Measurements from ENCODE around the gene CDC37L1. TPM values are rescaled to one million over a fixed set of nuclear protein-coding genes. Genes with fewer than 3 reads are reported as not detected.

Gene CDC37L1
- 31.0 and 34.0 TPM in 2 replicates for total RNA-seq

DNA sequence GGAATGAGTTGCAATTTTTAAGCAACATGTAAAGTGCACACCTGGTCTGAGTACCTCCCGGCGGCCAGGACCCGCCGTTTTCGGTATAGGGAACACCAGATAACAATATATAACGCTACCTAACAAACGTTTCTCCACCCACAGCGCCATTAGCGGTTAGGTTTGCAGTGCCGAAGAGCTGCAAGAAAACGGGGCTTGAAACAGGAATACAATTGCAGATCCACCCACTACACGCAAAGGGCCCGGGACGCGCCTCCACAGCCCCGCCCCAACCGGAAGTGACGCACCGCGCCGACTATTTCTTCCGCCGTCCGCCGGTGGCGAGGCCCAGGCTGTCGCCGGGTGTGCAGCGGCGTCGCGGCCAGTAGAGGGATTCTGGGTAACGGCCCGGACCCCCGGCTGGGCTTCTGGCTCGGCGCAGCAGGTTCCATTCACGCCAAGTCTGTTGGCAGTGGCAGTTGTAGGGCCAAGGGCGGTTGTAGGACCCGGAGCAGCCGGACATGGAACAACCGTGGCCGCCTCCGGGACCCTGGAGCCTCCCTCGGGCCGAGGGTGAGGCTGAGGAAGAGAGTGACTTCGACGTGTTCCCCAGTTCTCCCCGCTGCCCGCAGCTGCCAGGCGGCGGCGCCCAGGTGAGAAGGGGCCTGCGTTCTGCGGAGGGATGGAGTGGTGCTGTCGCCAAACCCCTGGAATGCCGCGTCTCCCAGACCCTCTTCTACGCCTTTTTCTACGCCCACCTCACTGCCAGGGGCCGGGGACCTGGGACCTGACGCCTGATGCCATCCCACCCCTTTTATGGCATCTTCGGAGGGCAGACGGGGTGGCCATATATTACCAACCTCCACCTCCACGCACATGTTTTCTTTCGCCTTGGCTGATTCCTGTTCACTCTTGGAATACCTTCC, at the start of gene CDC37L1:
Gene CDC37L1, plus strand, starts transcription at position 302 of the 905 bp plus-strand sequence. Its CDS starts 199 bp downstream, at position 501.

DNA sequence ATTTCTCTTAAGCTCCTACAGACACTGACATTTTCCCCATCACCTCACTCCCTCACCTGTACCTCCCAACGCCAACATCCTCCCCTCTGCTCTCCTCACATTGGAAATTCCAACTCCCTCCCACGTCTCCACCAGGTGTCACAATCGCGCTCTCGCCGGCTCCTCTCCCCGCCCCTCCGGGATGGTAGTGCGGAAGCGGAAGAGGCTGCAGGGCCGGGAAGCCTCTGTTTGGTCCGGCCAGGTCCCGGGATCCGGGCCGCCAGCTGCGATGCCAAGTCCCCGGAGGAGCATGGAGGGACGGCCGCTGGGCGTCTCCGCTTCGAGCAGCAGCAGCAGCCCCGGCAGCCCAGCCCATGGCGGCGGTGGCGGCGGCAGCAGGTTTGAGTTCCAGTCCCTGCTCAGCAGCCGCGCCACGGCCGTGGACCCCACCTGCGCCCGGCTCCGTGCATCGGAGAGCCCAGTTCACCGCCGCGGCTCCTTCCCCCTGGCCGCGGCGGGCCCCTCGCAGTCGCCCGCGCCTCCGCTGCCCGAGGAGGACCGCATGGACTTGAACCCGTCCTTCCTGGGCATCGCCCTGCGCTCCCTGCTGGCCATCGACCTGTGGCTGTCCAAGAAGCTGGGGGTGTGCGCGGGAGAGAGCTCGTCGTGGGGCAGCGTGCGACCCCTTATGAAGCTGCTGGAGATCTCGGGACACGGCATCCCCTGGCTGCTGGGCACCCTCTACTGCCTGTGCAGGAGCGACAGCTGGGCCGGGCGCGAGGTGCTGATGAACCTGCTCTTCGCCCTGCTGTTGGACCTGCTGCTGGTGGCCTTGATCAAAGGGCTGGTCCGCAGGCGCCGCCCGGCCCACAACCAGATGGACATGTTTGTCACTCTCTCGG, 17.0 kb upstream of the CDC37L1 start, which contains the start of gene PLPP6:
Gene PLPP6, plus strand, starts transcription at position 187 of the 881 bp plus-strand sequence. Its CDS starts 82 bp downstream, at position 269.

DNA sequence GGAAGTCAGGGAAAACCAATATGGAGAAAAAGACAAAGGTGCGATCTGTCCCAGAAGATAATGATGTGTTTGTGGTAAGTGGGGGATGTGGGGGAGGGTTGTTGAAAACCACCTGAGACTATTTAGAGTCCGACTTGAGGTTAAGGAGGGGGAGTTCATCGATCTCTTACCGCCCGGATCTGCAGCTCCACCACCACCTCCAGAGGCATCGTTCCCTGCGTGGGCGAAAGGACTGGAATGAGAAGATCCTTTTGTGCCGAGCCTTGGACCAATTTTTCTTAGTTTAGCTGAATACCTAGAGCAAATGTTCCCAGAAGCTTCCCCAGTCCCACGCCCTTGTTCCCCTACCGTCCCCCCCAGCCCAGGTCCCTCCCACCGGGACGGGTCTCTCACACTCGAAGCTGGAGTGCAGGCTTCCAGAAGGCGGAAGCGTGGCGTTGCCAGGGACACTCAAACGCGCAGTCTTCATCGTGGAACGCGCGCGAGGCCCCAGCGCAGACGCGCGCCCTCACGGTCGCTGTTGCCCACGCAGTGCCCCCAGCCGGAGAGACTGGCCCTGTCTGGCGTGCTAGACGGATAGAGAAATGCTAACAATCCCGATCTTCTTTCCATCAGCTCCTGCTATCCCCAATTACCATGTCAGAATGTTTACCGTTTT, 13.2 kb upstream of the CDC37L1 start, which contains the start of gene SPATA6L:
Gene SPATA6L, minus strand, starts transcription at position 439 of the 658 bp plus-strand sequence. Its CDS starts 230 bp downstream, at position 209.

DNA sequence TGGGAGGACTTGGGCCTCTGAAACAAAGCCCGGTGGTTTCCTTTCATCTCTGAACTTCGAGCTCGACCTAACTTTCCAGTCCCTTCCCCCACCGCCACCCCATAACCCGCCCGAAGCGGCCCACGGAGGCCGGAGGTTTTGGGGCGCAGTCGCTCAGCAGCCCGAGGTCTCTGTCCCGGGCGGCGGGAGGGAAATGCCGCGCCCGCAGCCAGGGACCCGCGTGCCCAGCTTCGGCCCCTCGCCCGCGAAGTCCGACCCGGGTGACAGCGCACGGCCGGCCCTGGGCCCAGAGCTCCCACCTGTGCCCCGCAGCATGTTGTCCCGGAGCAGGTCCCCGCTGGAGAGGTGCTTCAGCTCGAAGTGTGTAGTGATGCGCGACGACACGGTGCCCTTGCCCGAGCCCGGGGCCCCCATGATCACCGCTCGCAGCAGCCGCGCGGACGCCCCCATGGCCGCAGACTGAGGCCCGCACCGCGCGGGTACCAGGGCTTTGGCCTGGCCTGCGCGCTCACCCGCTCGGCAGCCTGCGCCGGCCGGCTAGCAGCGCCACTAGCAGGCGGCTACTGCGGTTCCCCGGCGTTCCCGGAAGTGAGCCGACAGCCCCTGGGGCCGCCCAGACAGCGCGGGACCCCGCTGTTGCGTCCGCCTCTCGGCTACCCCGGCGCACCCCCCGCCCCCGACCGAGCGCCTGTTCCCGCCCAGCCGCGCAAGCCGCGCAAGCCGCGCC, 61.4 kb downstream of the CDC37L1 start, which contains the start of gene AK3:
Gene AK3, minus strand, starts transcription at position 565 of the 727 bp plus-strand sequence. Its CDS starts 115 bp downstream, at position 450.

Other genes starting within 250 kb of the CDC37L1 start
- gene SLC1A1, start 189.1 kb upstream of the CDC37L1 start, total RNA-seq: 18.4 TPM in 2 replicates
- 5.9 and 8.8 TPM in 2 replicates for gene PLPP6, start 17.3 kb upstream of the CDC37L1 start, total RNA-seq
- 1.8 TPM in 2 replicates for gene SPATA6L, start 13.1 kb upstream of the CDC37L1 start, total RNA-seq
- gene AK3, start 61.6 kb downstream of the CDC37L1 start, total RNA-seq: 59.9 and 68.3 TPM in 2 replicates
- gene RCL1, start 113.4 kb downstream of the CDC37L1 start, total RNA-seq: 17.0 and 23.0 TPM in 2 replicates

Measured in articular chondrocyte of knee joint (primary cell).